Smooth muscle cell of the brain vasculature (primary cell): Measurements from ENCODE around the gene PAK4.

Source experiments
- DNase-seq: peaks from one replicate; pipeline ENCODE4 v3.0.0-alpha.2; 2012; ENCODE audit warnings: low read depth, low spot score

PAK4 gene

GRCh38 chr19:39146686-39147450 is 21.3 kb downstream of the PAK4 start:
- no peak for DNase-seq

GRCh38 chr19:39147480-39147879 is 21.9 kb downstream of the PAK4 start:
- DNase-seq: no peak

GRCh38 chr19:39148939-39149529 is 23.4 kb downstream of the PAK4 start:
- no peak for DNase-seq

GRCh38 chr19:39150235-39150634 is 24.6 kb downstream of the PAK4 start:
- DNase-seq: no peak

GRCh38 chr19:39150807-39151600 is 25.4 kb downstream of the PAK4 start:
- DNase-seq: no peak

- DNase-seq: no peak
Measured at GRCh38 chr19:39152066-39152465, 26.5 kb downstream of the PAK4 start.

GRCh38 chr19:39154100-39154628 is 28.6 kb downstream of the PAK4 start:
- DNase-seq: no peak

GRCh38 chr19:39154629-39155100 is 29.1 kb downstream of the PAK4 start:
- DNase-seq: no peak

DNA sequence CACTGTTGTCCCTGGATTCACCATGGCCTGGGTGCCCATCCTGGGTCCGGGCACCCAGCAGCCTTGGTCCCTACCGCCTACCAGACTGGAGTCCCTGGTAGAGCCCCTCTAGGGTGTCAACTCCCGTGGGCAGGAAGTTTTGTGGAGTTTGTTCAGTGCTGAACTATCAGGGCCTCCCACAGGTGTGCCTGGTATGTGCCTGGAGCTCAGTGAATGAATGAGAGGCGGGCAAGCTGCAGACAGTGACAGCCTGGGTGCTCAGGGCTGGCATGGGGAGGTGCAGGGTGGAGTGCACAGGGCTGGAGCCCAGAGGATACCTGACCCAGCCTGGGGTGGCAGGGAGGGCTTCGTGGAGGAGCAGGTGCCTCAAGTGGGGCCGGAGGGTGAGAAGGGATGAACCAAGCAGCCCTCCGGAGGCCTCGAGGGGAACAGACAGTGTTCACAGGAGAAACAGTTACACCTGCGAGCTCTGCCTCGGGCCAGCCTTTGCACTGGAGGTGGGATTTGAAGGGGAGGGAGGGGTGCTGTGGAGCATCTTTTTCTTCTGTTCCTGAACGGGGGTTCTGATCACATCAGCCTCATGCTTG is 29.6 kb downstream of the PAK4 start:
- no peak for DNase-seq

DNA sequence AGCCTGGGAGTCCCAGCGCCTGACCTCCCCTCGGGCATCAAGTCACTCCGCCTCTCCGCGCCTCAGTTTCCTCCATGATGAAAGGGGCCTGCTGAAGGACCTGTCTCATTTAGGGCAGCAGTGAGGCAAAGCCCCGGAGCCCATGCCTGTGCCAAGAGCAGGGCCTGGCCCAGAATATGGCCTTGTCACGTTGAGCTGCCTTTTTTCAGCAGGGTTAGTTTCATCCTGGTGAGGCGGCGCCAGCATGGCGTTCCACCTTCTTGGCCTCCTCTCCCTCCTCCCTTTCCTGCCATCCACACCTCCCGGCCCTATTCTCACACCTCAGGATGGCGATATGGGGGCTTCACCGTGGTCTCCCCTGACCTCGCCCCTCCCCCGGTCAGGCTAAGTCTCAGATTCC is 30.2 kb downstream of the PAK4 start:
- DNase-seq: no peak

GRCh38 chr19:39156326-39157230 is 31.0 kb downstream of the PAK4 start:
- no peak for DNase-seq

DNA sequence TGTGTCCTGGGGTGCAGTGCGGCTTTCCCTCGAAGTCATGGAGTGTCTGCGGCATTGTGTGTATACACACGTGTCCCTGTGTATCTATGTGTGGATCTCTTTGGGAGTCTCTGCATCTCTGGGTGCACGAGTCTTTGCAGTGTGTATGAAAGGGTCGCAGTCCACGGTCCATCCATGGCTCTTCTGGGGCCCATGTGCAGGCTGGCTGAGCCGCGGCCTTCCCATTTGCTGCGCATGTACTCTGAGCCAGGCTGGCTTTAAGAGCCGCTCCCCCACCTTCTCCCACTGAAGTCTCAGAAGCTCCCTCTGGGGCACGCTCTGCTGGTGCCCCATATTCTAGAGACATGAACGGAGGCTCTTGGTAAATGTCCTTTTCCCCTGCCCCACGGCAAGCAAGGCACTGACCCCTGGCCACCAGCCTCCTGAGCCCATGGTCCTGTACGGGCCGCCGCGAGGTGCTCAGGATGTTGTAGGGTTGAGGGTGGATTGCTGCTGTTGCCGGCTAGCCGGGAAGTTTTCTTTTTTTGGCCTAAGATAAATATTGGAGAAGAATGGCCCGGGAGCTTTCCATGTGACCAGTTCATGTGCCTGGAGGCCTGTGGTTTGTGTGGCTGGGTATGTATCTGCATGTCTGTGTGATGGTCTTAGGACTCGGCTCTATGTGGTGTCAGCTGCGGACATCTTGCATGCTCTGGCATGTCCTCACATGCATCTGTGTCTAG is 31.9 kb downstream of the PAK4 start:
- DNase-seq: no peak

DNA sequence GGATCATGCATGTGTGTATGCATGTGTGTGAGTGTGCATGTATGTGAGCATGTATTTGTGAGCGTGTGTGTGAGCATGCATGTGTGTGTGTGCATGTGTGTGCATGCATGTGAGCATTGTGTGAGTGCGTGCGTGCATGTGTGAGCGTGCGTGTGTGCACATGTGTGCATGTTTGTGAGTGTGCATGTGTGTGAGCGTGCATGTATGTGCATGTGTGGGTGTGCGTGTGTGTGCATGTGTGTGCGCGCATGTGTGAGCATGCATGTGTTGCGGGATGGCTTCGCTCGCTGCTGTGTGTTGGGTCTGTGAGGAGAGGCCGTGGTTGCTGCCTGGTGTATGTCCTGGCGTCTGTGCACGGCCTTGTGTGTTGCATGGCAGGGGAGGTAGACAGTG is 32.4 kb downstream of the PAK4 start:
- DNase-seq: no peak

DNA sequence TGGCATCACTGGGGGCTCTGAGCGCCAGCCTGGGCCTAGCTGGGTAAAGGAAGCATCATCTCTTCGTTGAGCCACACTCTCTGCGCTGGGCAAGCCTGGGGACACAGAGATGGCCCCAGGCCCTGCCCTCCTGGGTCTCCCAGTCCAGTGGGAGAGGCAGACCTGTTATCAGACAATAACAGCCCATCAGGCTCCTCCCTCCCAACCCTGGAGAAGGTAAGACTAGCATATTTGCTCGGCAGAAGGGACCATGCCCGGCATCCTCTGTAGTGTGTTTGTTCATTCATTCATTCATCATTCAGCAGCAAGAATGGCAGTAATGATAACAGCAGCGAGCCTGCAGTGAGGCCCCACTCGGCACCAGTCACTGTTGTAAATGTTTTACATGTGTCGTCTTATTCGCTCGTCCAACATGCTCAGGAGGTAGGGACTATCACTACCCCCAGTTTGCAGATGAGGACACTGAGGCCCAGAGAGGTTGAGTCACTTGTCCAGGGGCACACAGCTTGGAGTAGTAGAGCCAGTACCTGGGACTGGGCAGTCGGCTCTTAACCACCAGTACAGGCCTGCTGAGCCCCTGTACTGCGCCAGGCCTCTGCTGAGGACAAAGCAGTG is 33.2 kb downstream of the PAK4 start:
- no peak for DNase-seq

DNA sequence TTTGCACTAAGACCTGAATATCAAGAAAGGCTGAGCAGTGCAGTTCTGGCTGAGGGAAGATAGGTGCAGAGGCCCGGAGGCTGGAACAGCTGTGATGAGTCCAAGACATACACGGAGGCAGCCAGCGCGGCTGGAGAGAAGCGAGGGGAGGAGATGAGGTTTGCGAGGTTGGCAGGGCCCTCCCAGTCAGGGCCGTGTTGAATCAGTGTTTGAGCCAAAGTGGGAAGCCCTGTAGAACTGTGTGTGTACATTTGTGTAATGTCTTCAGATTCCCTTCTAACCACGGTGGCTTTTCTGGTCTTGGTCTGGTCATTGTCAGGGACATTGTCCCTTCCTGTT is 34.9 kb downstream of the PAK4 start:
- no peak for DNase-seq

GRCh38 chr19:39160889-39161672 is 35.5 kb downstream of the PAK4 start:
- no peak for DNase-seq

- no peak for DNase-seq
Measured at GRCh38 chr19:39162441-39163043, 37.0 kb downstream of the PAK4 start.

DNA sequence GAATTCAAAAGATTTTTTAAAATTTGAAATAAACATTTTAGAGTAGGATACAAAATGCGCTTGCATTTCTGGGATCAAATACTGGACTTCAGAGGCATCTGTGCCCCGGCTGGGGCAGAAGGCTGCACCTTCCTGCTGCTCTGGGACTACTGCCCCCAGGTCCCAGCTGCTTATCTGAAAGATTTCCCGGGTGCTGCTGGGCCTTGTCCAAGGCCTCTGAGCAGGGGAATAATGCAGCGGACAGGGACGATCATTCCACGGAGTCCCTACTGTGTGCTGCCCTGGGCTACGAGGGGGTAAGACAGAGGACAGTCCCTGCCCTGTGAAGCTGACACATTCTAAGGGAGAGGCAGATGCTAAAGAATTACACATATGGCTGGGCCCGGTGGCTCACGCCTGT is 38.0 kb downstream of the PAK4 start:
- DNase-seq: no peak

GRCh38 chr19:39164289-39164688 is 38.7 kb downstream of the PAK4 start:
- no peak for DNase-seq
